A673 (cell line): ENCODE data around the gene TSHB.

ENCODE experiments used
- EZH2 ChIP-seq: fragments of 200-600 bp; sonication (generic); IDR thresholded peaks from 2 replicates; pipeline ENCODE4 v1.6.1; 2017; ENCODE audit warnings: borderline replicate concordance, low read depth, mild to moderate bottlenecking, mixed read lengths, antibody characterized with exemption, low read length; ENCODE audit not compliant: poor library complexity, severe bottlenecking
- TF ChIP-seq, protein P1 (sequence below): fragments of 300-800, 200-600 bp; sonication (generic); conservative IDR thresholded peaks from 2 replicates; pipeline ENCODE4 v1.5.1; 2017; ENCODE audit warnings: low read depth, mild to moderate bottlenecking, antibody characterized with exemption, low read length, moderate library complexity, mixed read lengths

DNA sequence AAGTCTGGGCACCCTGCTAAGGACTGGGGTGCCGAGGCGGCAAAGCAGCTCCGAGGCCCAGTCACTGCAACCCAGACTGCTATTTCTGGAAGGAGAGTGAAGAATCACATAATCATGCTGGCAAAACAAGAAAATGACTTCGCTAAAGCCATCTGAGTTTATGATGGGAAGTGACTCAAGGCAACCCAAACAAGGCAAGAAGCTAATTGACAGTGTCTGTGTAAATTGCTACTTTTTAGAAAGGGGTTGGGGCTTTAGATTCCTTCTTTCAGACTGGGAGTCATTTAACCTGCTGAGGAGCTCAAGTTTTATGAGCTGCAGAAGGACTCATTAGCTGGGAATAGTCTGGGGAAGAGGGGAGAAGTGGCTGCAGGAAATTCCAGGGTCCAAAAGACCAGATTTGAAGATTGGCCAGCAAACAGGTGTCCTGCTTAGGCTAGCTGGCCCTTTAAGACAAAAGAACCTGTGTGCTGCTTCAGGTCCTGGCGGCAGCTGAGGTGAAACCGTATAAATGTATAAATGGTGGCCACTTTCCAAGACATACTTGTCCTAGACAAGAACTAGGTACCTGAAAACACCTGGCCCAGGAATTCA, 28.1 kb downstream of the TSHB start:
- TF ChIP-seq, protein P1, sequence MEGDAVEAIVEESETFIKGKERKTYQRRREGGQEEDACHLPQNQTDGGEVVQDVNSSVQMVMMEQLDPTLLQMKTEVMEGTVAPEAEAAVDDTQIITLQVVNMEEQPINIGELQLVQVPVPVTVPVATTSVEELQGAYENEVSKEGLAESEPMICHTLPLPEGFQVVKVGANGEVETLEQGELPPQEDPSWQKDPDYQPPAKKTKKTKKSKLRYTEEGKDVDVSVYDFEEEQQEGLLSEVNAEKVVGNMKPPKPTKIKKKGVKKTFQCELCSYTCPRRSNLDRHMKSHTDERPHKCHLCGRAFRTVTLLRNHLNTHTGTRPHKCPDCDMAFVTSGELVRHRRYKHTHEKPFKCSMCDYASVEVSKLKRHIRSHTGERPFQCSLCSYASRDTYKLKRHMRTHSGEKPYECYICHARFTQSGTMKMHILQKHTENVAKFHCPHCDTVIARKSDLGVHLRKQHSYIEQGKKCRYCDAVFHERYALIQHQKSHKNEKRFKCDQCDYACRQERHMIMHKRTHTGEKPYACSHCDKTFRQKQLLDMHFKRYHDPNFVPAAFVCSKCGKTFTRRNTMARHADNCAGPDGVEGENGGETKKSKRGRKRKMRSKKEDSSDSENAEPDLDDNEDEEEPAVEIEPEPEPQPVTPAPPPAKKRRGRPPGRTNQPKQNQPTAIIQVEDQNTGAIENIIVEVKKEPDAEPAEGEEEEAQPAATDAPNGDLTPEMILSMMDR = no peak
- no peak for TF ChIP-seq EZH2
